Inflammatory macrophage treated with lipopolysaccharide for 4 hours (primary cell): Measurements from ENCODE around the gene FAM53B.
A peak's percentile ranks its signal among the peaks of the same experiment; 100 is the strongest.
"Not testable (repeated sequence)": the region's sequence is repeated elsewhere in the genome, so short reads cannot be mapped to it uniquely, and the experiment has no call there.

ENCODE experiments used
- DNase-seq: peaks from one replicate; pipeline ENCODE4 v3.0.0-alpha.2; 2020

FAM53B gene, protein sequence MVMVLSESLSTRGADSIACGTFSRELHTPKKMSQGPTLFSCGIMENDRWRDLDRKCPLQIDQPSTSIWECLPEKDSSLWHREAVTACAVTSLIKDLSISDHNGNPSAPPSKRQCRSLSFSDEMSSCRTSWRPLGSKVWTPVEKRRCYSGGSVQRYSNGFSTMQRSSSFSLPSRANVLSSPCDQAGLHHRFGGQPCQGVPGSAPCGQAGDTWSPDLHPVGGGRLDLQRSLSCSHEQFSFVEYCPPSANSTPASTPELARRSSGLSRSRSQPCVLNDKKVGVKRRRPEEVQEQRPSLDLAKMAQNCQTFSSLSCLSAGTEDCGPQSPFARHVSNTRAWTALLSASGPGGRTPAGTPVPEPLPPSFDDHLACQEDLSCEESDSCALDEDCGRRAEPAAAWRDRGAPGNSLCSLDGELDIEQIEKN

DNA sequence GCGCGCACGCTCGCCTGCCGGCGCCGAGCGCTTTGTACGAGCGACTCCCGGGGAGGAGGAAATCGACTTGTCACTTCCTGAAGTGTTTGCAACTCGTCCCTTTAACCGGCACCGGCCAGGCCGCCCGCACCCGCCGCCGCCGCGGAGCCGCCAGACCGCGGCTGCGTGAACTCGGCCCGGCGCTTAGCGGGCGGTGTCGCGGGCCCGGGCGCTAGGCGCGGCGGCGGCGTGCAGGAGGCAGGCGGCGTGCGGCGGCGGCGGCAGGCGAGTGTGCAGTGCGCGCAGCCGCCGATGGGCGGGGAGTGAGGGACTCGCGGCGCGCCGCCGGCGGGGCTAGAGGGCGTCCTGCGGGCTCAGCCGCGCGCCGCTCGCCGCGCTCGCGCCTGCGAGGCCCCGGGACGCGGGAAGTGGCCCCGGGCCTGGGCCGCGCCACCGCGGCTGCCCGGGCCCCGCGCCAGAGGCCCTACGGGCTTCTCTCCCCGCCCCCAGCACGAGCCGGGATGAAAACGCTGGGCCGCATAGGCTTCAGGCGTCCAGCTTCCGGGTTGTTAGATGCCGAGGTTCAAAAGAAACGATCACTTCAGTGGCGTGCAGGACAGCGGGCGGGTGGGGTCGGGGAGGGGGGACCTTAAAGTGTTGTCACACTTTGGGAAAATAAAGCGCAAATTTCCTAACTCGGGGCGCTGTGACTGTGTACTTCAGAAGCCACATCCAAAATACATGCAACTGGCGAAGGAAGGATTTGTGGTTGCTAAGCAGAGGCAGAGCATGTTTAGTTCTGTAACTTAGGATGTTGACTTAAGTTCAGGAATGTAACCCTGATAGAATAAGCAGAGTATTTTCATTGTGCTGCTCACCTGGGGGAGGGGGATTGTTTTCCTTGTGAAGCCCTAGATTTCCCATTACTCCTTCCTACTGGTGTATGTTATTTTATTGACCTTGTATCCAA is at the start of gene FAM53B:
Gene FAM53B, minus strand, starts transcription at position 277 of the 949 bp plus-strand sequence. CDS start 37,665 bp downstream, outside the sequence.
- DNase-seq, result peak; percentile 84

DNA sequence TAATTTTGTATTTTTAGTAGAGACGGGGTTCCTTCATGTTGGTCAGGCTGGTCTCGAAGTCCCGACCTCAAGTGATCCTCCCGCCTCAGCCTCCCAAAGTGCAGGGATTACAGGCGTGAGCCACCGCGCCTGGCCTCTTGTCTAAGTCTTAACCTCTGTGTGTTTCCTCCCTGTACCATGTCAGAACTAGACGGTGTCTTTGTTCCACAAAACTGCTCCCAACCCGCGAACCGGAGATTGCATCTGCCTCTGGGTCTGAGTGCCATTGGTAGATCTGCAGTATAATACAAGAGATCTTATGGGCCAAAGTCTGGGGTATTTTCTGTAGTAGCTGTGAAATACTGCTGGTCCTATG is 48.8 kb upstream of the FAM53B start:
- no peak for DNase-seq

DNA sequence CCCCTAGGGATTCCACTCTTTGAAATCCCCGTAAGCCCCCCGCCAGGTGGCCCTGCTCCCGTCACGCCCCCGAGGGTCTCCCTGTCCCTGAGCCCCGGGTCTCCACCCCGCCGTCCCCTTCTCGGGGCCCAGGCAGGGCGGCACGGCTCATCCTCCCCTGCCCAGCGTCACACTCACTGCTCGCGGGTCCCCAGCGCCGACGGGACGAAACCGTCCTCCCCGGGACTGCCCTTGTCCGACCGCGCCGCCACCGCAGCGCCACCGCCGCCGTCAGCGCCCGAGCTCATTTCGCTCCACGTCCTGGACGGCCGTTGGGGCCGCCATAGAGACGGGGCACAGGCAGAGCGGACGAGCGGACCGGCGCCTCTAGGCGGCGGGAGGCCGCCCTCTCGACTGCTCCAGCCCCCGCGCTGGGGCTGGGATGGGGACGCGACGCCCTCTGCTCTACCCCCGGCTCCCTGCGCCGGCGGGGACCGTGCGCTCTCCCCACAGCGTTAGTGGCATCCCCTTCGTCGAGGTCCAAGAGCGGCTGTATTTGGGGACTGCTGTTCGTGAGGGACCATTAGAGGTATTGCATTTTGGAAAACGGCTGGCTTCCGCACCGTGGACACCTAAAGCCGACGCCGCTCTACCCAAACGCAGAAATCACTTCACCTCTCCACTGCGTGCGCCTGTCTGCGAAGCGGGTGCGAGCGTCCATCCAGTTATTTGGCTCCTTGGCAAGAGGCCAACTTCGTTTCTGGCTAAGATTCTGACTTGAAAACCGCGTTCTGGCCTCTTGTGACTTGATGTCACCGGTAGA is 47.6 kb upstream of the FAM53B start, which contains the start of gene EEF1AKMT2:
Gene EEF1AKMT2, minus strand, starts transcription at position 341 of the 802 bp plus-strand sequence. Its CDS starts 54 bp downstream, at position 287.
- peak; percentile 87 for DNase-seq

DNA sequence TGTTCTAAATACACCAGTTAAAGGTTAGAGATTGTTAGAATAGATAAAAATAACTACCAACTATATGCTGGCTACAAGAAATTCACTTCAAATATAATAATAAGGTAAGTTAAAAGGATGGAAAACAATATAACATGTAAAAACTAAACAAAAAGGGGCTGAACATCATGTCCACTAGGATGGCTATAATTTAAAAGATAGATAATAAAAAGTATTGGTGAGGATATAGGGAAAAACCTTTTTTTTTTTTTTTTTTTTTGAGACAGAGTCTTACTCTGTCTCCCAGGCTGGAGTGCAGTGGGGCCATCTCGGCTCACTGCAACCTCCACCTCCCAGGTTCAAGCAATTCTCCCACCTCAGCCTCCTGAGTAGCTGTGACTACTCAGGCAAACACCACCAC is 38.7 kb upstream of the FAM53B start:
- not testable (repeated sequence) for DNase-seq

DNA sequence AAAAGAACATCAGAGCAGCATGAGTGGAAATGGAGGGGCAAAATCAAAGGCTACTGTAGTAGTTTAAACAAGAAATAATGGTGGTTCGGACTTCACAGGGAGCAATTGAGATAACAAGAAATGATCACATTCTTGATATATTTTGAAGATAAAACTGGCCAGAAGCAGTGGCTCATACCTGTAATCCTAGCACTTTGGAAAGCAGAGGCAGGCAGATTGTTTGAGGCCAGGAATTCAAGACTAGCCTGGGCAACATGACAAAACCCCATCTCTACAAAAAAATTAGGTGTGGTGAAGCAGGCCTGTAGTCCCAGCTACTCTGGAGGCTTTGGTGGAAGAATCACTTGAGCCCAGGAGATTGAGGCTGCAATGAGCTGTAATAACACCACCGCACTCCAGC is 24.6 kb upstream of the FAM53B start:
- DNase-seq, result no peak

DNA sequence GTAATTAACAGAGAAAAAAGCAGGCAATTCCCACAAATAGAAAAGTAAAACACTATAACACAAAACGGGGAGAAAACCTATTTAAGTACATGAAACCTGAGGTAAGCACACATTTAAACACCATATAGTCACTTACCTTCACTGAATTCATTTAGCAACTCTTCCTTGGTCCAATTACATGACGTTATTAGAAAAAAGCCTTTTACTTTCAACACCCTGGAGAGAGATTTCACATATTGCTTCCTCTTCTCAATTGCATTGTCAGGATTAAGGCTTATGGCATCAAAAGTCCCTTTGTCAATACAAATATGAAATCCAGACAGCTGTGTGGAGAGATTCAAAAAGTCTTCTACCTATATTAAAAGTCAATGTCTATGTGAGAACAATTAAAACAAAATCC is 21.1 kb upstream of the FAM53B start:
- DNase-seq, result peak; percentile 45

DNA sequence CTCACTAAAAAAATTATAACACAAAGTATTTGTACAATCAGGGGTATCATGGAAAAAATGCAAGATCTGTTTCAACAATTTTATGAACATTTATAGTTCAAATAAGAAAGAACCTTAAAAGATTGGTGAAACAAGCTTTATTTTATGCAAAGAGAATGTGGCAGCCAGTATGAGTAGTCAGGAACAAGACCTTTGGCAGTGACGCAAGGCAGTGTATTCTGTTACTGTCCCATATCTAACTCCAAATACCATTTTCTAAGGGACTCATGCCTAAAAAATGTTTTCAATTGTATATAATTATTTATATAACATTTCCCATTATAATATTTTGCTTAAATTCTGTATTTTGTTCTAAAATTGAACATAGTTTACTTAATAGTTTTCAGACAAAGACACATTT is 19.1 kb upstream of the FAM53B start:
- DNase-seq, result no peak

DNA sequence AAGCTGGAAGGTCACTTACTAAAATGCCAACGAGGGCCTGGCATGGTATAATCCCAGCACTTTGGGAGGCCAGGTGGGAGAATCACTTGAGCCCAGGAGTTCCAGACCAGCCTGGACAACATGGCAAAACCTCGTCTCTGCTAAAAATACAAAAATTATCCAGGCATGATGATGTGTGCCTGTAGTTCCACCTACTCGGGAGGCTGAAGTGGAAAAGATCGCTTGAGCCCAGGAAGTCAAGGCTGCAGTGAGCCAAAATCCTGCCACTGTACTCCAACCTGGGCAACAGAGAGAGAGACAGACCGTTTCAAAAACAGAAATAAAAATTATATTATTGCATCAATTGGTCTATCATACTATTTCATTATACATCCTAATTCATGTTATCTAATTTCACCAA is 18.1 kb upstream of the FAM53B start:
- no peak for DNase-seq

DNA sequence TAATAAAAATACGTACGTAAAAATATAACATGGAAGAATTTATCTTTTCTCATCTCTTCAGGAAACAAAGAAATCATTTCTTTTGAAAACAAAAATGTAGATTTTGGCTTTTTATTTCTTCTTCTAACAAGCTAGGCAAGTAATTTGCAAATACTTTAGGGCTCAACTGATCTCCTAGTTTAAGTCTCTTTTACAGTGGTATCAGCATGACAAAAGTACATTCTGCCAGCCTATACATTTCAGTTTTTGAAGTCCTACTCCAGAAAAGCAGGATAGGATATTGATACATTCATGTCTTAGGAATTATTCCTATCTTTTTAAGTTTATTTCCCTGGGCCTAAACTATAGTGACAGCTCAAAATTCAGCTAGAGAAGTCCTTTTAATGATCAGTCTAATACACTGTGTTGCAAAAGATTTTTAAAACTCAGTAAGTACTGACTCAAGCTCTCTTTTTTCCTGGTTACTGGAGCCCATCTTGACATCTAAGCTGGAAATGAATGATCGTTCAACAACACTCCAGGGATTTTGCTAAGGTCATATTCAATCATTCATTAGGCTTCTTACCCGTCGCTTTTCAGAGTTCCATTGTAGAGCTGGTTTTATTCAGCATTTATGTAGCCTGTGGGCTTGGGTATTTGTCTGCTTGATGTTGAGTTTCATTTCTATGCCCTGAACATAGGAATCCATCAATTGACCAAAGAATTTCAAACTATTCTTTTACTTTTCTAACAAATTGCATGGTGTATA is 12.2 kb upstream of the FAM53B start:
- DNase-seq, result no peak

DNA sequence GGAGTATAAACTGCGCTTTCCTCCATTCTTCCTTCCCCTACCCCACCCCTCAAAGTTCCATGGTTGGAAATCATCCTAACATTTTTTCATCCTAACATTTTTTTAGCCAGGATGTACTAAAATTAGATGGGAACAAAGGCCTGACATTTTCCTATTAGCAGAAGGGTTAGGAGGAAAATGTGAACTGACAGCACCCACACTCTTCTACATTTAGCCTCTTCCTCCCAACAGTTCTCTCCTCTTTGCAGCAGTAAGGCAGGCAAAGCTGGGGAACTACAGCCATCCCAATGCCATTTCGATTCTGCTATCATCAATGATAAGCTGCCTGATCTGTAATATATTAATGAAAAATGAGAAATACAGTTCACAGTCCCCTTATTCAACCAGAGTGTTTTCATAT is 11.4 kb upstream of the FAM53B start:
- no peak for DNase-seq

DNA sequence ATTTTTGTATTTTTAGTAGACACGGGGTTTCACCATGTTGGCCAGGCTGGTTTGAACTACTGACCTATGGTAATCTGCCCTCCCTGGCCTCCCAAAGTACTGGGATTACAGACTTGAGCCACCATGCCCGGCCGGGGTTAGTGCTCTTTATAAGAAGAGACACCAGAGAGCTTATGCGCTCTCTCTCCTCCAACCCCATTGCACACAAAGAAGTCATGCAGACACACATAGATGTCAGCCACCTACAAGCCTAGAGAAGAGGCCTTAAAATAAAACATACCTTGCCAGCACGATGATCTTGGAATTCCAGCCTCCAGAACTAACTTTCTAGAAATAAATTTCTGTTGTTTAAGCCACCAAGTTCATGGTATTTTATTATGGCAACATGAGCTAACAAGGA is 10.0 kb upstream of the FAM53B start:
- DNase-seq, result no peak

DNA sequence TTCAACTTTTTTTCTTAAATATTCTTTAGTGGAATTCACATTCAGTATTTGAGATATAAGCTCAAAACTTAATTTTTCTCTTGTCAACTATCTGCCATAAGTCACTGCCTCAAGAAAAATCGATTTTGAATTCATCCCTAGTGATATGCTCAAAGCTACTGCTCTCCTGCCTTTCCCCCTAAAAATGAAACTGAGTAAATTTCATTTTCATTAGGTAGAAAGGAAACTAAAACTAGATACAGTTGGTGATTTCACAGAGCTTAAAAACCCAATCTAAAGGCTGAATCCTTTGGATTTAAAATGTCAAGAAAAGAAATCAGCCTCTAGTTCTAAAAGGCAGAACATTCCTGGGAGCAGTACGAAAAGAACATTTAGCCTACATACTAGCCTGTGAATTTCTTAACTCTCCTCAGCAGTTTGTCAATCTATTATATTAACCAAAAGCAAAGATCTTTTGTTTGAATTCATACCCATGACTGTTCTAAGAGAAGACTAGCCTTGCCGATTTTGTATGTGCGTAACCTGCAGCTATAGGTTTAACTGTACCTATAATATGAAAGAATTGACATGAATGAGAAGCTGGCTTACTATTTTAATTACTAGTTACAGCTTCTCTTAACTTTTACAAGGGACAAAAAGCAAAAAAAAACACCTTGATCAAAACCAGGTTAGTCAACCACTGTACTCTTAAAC is 4.9 kb upstream of the FAM53B start:
- DNase-seq, result peak; percentile 62

DNA sequence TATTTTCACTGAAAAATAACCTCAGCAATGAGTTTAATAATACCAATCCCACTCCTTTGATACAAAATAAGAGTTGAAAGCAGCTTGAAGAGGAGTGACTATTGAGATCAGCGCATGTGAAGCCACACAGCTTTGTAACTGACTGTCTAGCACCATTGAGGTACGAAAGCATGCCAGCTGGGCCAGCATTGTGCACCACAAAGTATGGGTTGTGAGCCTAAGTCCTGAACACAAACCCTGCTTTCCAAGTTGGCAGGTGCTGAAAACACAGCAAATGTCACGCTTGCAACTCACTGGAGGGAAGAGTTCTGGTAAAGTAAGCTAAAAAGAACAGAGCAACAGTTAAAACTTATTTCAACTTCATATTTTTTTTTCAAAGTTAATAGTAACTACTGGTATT is 4.0 kb upstream of the FAM53B start:
- no peak for DNase-seq

DNA sequence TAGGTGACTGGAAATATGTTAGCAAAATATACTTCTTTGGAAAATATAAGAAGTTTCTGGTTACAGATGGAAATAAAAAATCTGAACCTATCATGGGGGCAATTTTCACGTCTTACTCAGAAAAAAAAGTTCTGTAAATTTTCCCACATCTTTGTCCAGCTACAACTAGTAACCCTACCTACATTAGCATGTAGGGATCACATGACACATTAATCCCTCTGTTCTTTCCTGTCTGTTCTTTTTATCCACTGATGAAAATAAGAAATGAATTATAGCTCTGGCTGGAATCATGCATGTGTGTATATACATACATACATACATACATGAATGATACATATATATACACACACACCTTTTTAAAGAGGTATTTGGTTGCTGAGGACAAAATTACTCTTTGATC is 3.6 kb upstream of the FAM53B start:
- no peak for DNase-seq

DNA sequence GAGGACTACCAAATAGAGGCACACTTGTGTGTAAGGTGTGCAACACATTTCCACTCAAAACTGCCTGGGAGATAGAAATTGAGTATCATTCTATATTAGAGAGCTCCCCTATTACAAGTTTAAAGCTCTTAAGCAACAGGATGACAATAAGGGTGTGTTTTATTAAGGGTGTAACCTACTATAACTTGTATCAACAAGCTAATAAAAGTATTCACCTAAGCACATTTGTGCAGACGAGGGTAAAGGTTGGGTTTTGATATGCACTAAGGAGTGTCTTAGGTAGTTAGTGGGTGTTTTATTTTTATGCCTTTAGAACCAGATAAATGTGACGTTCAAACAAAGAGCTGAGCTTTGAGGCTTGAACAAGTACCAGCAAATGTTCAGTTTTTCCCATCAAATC is 2.8 kb upstream of the FAM53B start:
- DNase-seq, result no peak

DNA sequence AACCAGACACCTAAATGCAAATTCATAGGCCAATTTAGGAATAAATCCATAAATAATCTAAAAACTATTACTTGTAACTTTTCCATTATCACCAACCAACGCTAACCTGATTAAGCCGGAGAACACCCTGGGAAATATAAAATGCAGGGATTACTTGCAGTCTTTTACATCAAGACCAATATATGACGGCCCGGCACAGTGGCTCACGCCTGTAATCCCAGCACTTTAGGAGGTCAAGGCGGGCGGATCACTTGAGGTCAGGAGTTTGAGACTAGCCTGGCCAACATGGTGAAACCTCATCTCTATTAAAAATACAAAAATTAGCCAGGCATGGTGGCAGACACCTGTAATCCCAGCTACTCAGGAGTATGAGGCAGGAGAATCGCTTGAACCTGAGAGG is 2.3 kb upstream of the FAM53B start:
- DNase-seq, result not testable (repeated sequence)

DNA sequence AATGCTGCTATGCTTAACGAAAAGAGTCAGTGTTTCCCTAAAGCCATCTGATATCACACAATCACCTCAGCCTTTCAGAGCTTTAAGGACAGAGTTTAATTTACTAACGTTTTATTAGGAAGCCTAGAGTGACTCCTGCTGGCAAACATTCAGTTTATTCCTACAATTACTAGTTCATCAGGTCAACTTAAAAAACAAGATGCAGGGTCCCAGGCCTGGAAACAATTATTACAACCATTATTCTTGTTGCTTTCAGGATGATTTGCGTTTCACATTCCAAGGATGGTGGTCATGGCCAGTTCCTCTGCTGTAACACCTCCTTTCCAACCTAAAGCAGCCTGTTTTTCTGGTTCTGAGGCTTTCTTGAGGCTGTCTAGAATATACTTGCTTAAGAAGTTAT is 1.5 kb upstream of the FAM53B start:
- peak; percentile 60 for DNase-seq

DNA sequence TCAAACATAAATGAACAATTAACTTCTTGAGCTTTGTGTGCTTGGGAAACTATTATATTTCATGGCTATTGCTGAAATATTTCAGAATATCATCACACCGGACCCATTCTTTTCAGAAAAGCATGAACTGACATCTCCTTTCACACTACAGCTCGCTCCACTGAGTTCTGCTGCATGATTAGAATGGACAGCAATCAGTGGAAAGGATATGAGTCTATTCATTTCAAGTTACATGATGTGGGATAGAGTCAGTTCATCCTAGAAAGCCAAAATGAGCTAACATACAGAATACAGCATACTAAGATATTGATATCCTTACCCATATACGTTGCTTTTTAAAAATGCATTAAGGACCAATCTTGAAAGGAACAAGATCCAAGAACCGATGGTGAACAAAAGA is 1.1 kb upstream of the FAM53B start:
- no peak for DNase-seq

DNA sequence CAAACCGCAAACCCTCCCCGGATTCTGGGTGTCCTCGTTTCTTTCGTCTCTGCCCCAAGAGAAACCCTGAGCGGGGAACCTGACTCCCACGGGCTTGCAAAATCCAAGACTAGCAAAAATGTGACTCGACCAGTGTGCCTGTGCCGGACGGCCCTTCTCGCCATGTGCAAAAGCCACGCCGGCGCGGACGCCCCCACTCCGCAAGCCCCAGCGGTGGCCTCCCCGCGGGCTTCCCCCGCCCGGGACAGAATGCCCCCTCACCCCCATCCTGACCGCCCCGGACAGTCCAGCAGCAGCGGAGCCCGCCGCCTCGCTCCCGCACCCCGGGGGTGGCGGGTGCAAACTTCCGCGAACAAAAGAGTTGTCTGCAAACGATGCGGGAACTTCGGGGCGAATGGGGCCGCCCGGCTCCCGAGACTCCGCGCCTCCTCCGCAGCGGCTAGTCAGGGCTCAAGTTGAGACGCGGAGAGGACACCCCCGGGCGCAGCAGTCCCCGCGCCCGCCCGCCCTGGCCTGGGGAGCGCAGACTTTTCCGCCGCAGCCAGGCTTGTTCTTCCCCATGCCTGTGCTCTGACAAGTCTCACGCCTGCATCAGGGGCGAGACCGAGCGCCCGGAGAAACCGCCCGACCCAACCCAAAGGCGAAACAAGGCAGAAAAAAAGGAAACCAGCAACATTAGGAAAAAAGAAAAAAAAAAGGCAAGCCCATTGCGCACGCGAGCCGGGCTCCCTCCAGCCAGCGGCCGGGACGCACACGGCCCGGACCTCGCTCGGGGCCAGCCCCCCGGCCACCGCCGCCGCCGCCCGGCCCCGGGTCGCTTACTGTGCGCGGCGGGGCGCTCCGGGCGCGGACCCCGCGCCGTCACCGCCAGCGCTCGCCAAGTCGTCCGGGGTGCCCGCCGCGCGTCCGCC is 732 bp downstream of the FAM53B start:
- DNase-seq, result peak; percentile 61

DNA sequence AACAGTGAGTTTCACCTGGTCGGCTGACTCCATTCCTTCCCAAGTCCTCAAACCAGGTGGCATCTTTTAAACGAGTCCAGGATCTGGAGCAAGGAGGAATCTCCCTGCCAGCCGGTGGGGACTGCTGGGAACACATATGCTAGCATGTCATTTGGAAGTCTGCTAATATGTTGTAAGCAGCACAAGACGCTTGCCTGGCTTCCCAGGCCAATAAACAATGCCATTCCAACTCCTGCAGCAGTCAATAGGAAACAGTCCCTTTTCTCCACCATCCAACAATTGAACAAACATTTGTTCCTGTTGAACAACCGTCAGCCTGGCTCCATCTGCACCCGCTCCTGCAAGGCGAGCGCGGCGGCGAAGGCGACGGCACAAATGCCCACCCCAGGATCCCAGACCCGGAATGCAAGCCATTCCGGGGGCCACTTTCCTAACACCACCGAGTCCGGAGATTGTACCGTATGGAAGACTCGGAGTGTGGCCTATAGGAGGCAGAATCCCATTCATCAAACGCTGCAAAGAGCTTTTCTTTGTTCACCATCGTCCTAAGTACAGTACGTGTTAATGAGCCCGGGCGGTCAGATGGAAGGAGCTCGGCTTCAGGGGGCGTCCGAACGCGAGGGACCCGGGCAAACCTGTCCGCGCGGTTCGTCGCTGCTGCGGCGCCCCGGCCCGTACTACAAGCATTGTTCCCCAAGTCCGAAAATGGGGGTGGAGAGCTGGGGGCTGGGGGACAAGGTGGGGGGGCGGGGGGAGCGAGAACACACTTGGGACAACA is 1.6 kb downstream of the FAM53B start:
- DNase-seq, result peak; percentile 38
